ENCODE results near the gene UGT2B10. TPM values are rescaled to one million over a fixed set of nuclear protein-coding genes. Genes with fewer than 3 reads are reported as not detected.

The UGT2B10 gene
- not detected in 2 replicates for total RNA-seq (ENCODE audit: low replicate concordance)

DNA sequence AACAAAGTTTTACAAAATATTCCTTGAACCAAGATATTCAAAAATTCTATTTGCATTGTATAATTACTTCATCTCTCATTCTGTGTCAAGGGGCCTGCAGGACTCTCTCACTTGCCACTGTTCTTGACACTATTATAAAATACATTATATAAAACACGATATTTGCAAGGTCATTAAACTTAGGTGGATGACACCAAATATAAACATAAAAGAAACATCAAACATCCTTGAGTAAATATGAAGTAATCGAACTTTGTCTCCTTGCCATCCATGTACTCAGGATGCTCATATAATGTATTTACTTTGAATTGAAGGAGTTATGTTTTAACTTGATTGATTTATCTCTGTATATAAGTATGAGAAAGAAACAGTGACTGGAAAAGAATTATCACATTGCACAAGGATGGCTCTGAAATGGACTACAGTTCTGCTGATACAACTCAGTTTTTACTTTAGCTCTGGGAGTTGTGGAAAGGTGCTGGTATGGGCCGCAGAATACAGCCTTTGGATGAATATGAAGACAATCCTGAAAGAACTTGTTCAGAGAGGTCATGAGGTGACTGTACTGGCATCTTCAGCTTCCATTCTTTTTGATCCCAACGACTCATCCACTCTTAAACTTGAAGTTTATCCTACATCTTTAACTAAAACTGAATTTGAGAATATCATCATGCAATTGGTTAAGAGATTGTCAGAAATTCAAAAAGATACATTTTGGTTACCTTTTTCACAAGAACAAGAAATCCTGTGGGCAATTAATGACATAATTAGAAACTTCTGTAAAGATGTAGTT, at the start of gene UGT2B10:
Gene UGT2B10, plus strand, starts transcription at position 378 of the 793 bp plus-strand sequence. Its CDS starts 26 bp downstream, at position 404.

Other genes starting within 250 kb of the UGT2B10 start
- not detected in 2 replicates for gene UGT2B17, start 239.7 kb upstream of the UGT2B10 start, total RNA-seq (ENCODE audit: low replicate concordance)
- not detected in 2 replicates for gene UGT2B15, start 145.3 kb upstream of the UGT2B10 start, total RNA-seq (ENCODE audit: low replicate concordance)
- gene UGT2A3, start 135.8 kb downstream of the UGT2B10 start, total RNA-seq (ENCODE audit: low replicate concordance) = not detected in 2 replicates

Measured in smooth muscle cell of the coronary artery (primary cell).